GM21447 (cell line): ENCODE results near the gene OR13A1.
"Not testable (repeated sequence)": the region's sequence is repeated elsewhere in the genome, so short reads cannot be mapped to it uniquely, and the experiment has no call there.

Experiments
- ATAC-seq: cut with Tn5 transposase; IDR thresholded peaks from one replicate; pipeline ENCODE4 v1.9.1; 2021; ENCODE audit not compliant: unreplicated experiment

Gene OR13A1

GRCh38 chr10:45315508-45315907 is at the start of gene OR13A1:
Gene OR13A1, minus strand, starts transcription at chr10:45315608. Its CDS starts 11,186 bp downstream, at chr10:45304422.
- no peak for ATAC-seq

- ATAC-seq = not testable (repeated sequence)
Observed at GRCh38 chr10:45361983-45362799, 46.8 kb upstream of the OR13A1 start.

- not testable (repeated sequence) for ATAC-seq
Observed at GRCh38 chr10:45358961-45359360, 43.6 kb upstream of the OR13A1 start.

- no peak for ATAC-seq
Observed at GRCh38 chr10:45355494-45355893, 40.1 kb upstream of the OR13A1 start.

- no peak for ATAC-seq
Observed at GRCh38 chr10:45354261-45354660, 38.9 kb upstream of the OR13A1 start.

GRCh38 chr10:45353186-45353585 is 37.8 kb upstream of the OR13A1 start:
- ATAC-seq = peak; percentile 58

- ATAC-seq = not testable (repeated sequence)
Observed at GRCh38 chr10:45348196-45348765, 32.9 kb upstream of the OR13A1 start.

GRCh38 chr10:45347464-45347863 is 32.1 kb upstream of the OR13A1 start:
- not testable (repeated sequence) for ATAC-seq

GRCh38 chr10:45346652-45347335 is 31.4 kb upstream of the OR13A1 start:
- not testable (repeated sequence) for ATAC-seq

- not testable (repeated sequence) for ATAC-seq
Observed at GRCh38 chr10:45340420-45340819, 25.0 kb upstream of the OR13A1 start.

GRCh38 chr10:45339894-45340293 is 24.5 kb upstream of the OR13A1 start:
- no peak for ATAC-seq

GRCh38 chr10:45331824-45332223 is 16.4 kb upstream of the OR13A1 start:
- not testable (repeated sequence) for ATAC-seq

- not testable (repeated sequence) for ATAC-seq
Observed at GRCh38 chr10:45326864-45327263, 11.5 kb upstream of the OR13A1 start.

GRCh38 chr10:45325116-45325515 is 9.7 kb upstream of the OR13A1 start:
- ATAC-seq = no peak

GRCh38 chr10:45319702-45320101 is 4.3 kb upstream of the OR13A1 start:
- no peak for ATAC-seq

GRCh38 chr10:45313264-45313873 is 2.0 kb downstream of the OR13A1 start:
- ATAC-seq = no peak

- no peak for ATAC-seq
Observed at GRCh38 chr10:45308707-45309106, 6.7 kb downstream of the OR13A1 start.

- ATAC-seq = no peak
Observed at GRCh38 chr10:45302573-45302972, 12.8 kb downstream of the OR13A1 start.

- not testable (repeated sequence) for ATAC-seq
Observed at GRCh38 chr10:45298341-45298955, 17.0 kb downstream of the OR13A1 start.

GRCh38 chr10:45294681-45295080 is 20.7 kb downstream of the OR13A1 start:
- ATAC-seq = no peak

GRCh38 chr10:45286980-45287379 is 28.4 kb downstream of the OR13A1 start:
- no peak for ATAC-seq
